CD4-positive, alpha-beta T cell (primary cell): ENCODE results near the gene SEMA3F. TPM values are rescaled to one million over a fixed set of nuclear protein-coding genes. Genes with fewer than 3 reads are reported as not detected.

Source experiments
- ATAC-seq: fragments of 200-7000 bp; cut with Tn5 transposase; one replicate; pipeline ENCODE4 v1.10.0; 2022; ENCODE audit warnings: mild to moderate bottlenecking; ENCODE audit not compliant: poor library complexity
- CTCF ChIA-PET: fragments of 350-600 bp; sonication (Branson Sonifier 250); formaldehyde crosslinking; loops from one replicate; lab custom pipeline; 2021; ENCODE audit warnings: antibody characterized with exemption, inconsistent platforms; lab: Charles Lee
- POLR2A ChIA-PET: fragments of 350-600 bp; sonication (Branson Sonifier 250); formaldehyde crosslinking; loops from one replicate; lab custom pipeline; 2021; ENCODE audit warnings: antibody characterized with exemption, inconsistent platforms; lab: Charles Lee
- DNase-seq, 14 experiments: peaks; one replicate each; pipeline ENCODE4 v3.0.0-alpha.2; 2013 to 2020; ENCODE audit warnings: mixed read lengths in 2 of 14
- H3K27ac ChIP-seq, 2 donors: one replicate each; pipeline versions ENCODE4 v1.5.1 to v1.7.0; 2013; ENCODE audit warnings: low read length in 2 of 2, low read depth in 1 of 2, mild to moderate bottlenecking in 1 of 2
- H3K27me3 ChIP-seq, 2 experiments: 1 replicate in 1 of 2; 2 replicates in 1 of 2; pipeline versions ENCODE4 v1.6.1 to v1.7.0; 2013; ENCODE audit warnings: low read length in 2 of 2, control low read depth in 1 of 2, mild to moderate bottlenecking in 1 of 2, moderate library complexity in 1 of 2; ENCODE audit not compliant: insufficient read depth in 2 of 2, control insufficient read depth in 1 of 2
- H3K36me3 ChIP-seq: one replicate; pipeline ENCODE4 v1.6.1; 2013; ENCODE audit warnings: low read length, control low read depth; ENCODE audit not compliant: insufficient read depth
- H3K4me1 ChIP-seq: one replicate; pipeline ENCODE4 v1.6.1; 2013; ENCODE audit warnings: low read length, control low read depth; ENCODE audit not compliant: insufficient read depth
- H3K4me3 ChIP-seq: one replicate; pipeline ENCODE4 v1.5.1; 2013; ENCODE audit warnings: mild to moderate bottlenecking, low read length, moderate library complexity
- H3K9me3 ChIP-seq, 2 experiments: 1 replicate in 1 of 2; 2 replicates in 1 of 2; pipeline versions ENCODE4 v1.6.1 to v1.7.0; 2013; ENCODE audit warnings: low read length in 2 of 2, mild to moderate bottlenecking in 2 of 2, control low read depth in 1 of 2, moderate library complexity in 1 of 2; ENCODE audit not compliant: control insufficient read depth in 1 of 2, insufficient read depth in 1 of 2
- H3K27ac Mint-ChIP-seq: one replicate; pipeline ENCODE4 v1.8.0; 2020; ENCODE audit warnings: mixed read lengths
- H3K27me3 Mint-ChIP-seq: one replicate; pipeline ENCODE4 v1.8.0; 2021; ENCODE audit warnings: mixed read lengths
- H3K36me3 Mint-ChIP-seq: one replicate; pipeline ENCODE4 v1.8.0; 2021; ENCODE audit warnings: low read depth, mixed read lengths
- H3K4me1 Mint-ChIP-seq: one replicate; pipeline ENCODE4 v1.8.0; 2021; ENCODE audit warnings: low read depth, mixed read lengths
- H3K4me3 Mint-ChIP-seq: one replicate; pipeline ENCODE4 v1.8.0; 2020; ENCODE audit warnings: mild to moderate bottlenecking, mixed read lengths
- H3K9me3 Mint-ChIP-seq: one replicate; pipeline ENCODE4 v1.8.0; 2020; ENCODE audit warnings: mixed read lengths
- intact Hi-C, 2 experiments: fragments of 100-400 bp; cut with DNase I in 1 of 2; cut with micrococcal nuclease in 1 of 2; formaldehyde crosslinking; loops; one replicate each; pipeline versions ENCODE4 v1.15.1 to v1.9.0; 2023 to 2025; cut with DNase I, micrococcal nuclease
- total RNA-seq, 174 experiments: library from RNA in 2 of 174; stranded (reverse) in 2 of 174; gene quantifications; one replicate each; pipeline ENCODE4 v1.2.3 and lab custom pipeline; 2021 to 2026
- TF ChIP-seq, protein P1 (sequence below): fragments of 200-600 bp; IDR thresholded peaks from one replicate; pipeline ENCODE4 v1.8.0; 2022; ENCODE audit warnings: antibody characterized with exemption, mild to moderate bottlenecking

The SEMA3F gene
- total RNA-seq, 2 experiments from 2014 or later, result 0.22 to 1.1 TPM

DNA sequence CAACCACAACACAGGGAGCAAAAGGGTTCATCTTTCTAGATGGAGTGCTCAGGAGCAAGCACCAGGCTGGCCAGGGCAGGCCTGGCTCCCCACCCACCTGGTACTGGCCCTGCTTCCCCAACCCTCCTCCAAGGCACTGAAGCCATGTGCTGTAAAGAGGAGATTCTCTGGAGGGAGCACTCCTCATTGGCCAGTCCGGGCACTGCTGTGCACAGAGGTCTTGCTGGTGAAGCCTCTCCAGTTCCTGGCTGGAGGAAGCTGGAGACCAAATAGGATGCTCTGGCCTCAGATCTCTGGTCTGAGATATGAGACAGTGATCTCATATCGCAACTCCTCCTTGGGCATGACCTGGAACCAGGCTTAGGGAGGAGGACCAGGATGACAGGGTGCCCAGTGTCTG, 7.7 kb upstream of the SEMA3F start:
- Mint-ChIP-seq H3K4me1 (no peaks in the 10 kb centered on the region), H3K27ac (no peak overlapping the region), H3K4me3 (no peak overlapping the region), H3K9me3 (no peaks in the 10 kb centered on the region), H3K27me3 (peaks cover 5% of the 10 kb centered on the region), H3K36me3 (no peaks in the 10 kb centered on the region)
- TF ChIP-seq, protein P1, sequence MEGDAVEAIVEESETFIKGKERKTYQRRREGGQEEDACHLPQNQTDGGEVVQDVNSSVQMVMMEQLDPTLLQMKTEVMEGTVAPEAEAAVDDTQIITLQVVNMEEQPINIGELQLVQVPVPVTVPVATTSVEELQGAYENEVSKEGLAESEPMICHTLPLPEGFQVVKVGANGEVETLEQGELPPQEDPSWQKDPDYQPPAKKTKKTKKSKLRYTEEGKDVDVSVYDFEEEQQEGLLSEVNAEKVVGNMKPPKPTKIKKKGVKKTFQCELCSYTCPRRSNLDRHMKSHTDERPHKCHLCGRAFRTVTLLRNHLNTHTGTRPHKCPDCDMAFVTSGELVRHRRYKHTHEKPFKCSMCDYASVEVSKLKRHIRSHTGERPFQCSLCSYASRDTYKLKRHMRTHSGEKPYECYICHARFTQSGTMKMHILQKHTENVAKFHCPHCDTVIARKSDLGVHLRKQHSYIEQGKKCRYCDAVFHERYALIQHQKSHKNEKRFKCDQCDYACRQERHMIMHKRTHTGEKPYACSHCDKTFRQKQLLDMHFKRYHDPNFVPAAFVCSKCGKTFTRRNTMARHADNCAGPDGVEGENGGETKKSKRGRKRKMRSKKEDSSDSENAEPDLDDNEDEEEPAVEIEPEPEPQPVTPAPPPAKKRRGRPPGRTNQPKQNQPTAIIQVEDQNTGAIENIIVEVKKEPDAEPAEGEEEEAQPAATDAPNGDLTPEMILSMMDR, result no peak
- ATAC-seq (no peak), DNase-seq (no peak)
- Histone ChIP-seq H3K4me3 (no peak overlapping the region), H3K36me3 (no peaks in the 10 kb centered on the region), H3K27ac (no peak overlapping the region), H3K4me1 (no peaks in the 10 kb centered on the region), H3K9me3 (no peaks in the 10 kb centered on the region), H3K27me3 (no peaks in the 10 kb centered on the region)
- ChIA-PET POLR2A (no interaction called here), CTCF (no interaction called here)
- intact Hi-C loops, result no loop called here

DNA sequence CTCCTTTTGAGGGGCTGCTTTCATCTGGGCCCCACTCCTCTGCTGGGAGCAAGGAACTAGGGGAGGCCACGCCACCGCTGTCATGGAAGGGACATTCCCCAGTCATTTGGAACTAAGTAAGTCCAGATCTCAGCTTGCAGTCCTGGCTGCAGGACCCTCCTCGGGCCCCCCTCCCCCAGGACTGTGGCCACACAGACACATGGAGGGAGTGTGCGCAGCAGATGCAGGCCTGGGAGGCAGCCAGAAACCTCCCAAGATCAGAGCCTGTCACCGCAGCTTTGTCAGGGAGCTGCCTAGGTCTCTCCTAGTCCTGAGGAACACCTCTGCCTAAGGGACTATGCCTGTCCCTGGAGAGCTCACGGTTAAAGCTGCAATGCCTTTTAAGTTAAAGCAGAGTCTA, 7.3 kb upstream of the SEMA3F start:
- Mint-ChIP-seq H3K9me3 (no peaks in the 10 kb centered on the region), H3K27ac (no peak overlapping the region), H3K27me3 (peaks cover 5% of the 10 kb centered on the region), H3K4me1 (no peaks in the 10 kb centered on the region), H3K36me3 (no peaks in the 10 kb centered on the region), H3K4me3 (no peak overlapping the region)
- ChIA-PET CTCF (no interaction called here), POLR2A (no interaction called here)
- Histone ChIP-seq H3K4me3 (no peak overlapping the region), H3K36me3 (no peaks in the 10 kb centered on the region), H3K9me3 (no peaks in the 10 kb centered on the region), H3K27ac (no peak overlapping the region), H3K4me1 (no peaks in the 10 kb centered on the region), H3K27me3 (no peaks in the 10 kb centered on the region)
- DNase-seq, result no peak
- intact Hi-C loops, result no loop called here
- ATAC-seq, result no peak
- TF ChIP-seq, protein P1, result no peak

DNA sequence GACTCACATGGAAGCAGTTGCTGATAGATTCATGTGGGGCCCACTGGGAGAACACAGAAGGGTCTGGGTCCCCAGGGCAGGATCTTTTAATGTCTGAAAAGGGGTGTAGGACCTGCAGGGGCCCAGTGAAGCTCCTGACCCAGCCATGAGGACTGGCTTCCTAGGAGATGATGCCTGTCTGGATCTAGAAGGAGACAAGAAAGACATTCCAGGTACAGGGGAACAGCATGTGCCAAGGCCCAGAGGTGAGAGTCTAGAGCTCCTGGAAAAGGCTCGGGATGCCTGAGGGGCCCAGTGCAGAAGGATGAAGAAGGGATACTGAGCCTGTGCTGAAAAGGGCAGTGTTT, 4.7 kb upstream of the SEMA3F start:
- ATAC-seq, result no peak
- POLR2A ChIA-PET, result no interaction called here
- H3K27me3 ChIP-seq, result peaks cover 8 to 10% of the 10 kb centered on the region in 2 experiments
- H3K27ac Mint-ChIP-seq, result no peak overlapping the region
- intact Hi-C loops, result no loop called here
- H3K9me3 ChIP-seq, result no peaks in the 10 kb centered on the region
- H3K36me3 Mint-ChIP-seq, result no peaks in the 10 kb centered on the region
- no peaks in the 10 kb centered on the region for H3K36me3 ChIP-seq
- peaks cover 14% of the 10 kb centered on the region for H3K4me1 Mint-ChIP-seq
- peaks cover 7% of the 10 kb centered on the region for H3K4me1 ChIP-seq
- no peak overlapping the region for H3K4me3 ChIP-seq
- TF ChIP-seq, protein P1, result no peak
- H3K9me3 Mint-ChIP-seq, result no peaks in the 10 kb centered on the region
- no peak overlapping the region for H3K4me3 Mint-ChIP-seq
- no peak overlapping the region for H3K27ac ChIP-seq
- DNase-seq, result no peak
- H3K27me3 Mint-ChIP-seq, result peaks cover 19% of the 10 kb centered on the region
- CTCF ChIA-PET, result no interaction called here
